ENCODE measurements around the gene MVB12B.

Gene MVB12B

GRCh38 chr9:126448865-126449577, 122.4 kb downstream of the MVB12B start:
- in situ Hi-C loops (cut with MboI; ENCODE audit: low pct_unique_long_range_greater_than_20kb, low sequenced_read_pairs, unreplicated experiment): no loop called here
- no peak for TF ChIP-seq CTCF (IDR thresholded peaks at IDR 0.05; ENCODE audit: extremely low read depth, insufficient read depth, missing control alignments)
- DNase-seq (ENCODE audit: low spot score): no peak

- in situ Hi-C loops (cut with MboI; ENCODE audit: low pct_unique_long_range_greater_than_20kb, low sequenced_read_pairs, unreplicated experiment): no loop called here
- TF ChIP-seq CTCF (IDR thresholded peaks at IDR 0.05; ENCODE audit: extremely low read depth, insufficient read depth, missing control alignments): no peak
- no peak for DNase-seq (ENCODE audit: low spot score)
Observed at GRCh38 chr9:126449725-126450667, 123.4 kb downstream of the MVB12B start.

GRCh38 chr9:126450668-126451205, 124.1 kb downstream of the MVB12B start:
- in situ Hi-C loops (cut with MboI; ENCODE audit: low pct_unique_long_range_greater_than_20kb, low sequenced_read_pairs, unreplicated experiment): no loop called here
- TF ChIP-seq CTCF (IDR thresholded peaks at IDR 0.05; ENCODE audit: extremely low read depth, insufficient read depth, missing control alignments): no peak
- no peak for DNase-seq (ENCODE audit: low spot score)

GRCh38 chr9:126451316-126451885, 124.8 kb downstream of the MVB12B start:
- in situ Hi-C loops (cut with MboI; ENCODE audit: low pct_unique_long_range_greater_than_20kb, low sequenced_read_pairs, unreplicated experiment): no loop called here
- no peak for DNase-seq (ENCODE audit: low spot score)
- TF ChIP-seq CTCF (IDR thresholded peaks at IDR 0.05; ENCODE audit: extremely low read depth, insufficient read depth, missing control alignments): no peak

- in situ Hi-C loops (cut with MboI; ENCODE audit: low pct_unique_long_range_greater_than_20kb, low sequenced_read_pairs, unreplicated experiment): no loop called here
- no peak for TF ChIP-seq CTCF (IDR thresholded peaks at IDR 0.05; ENCODE audit: extremely low read depth, insufficient read depth, missing control alignments)
Observed at GRCh38 chr9:126452106-126452505, 125.5 kb downstream of the MVB12B start.

More at GRCh38 chr9:126452106-126452505, 125.5 kb downstream of the MVB12B start:
- DNase-seq (ENCODE audit: low spot score): no peak
